HepG2 (cell line): ENCODE data around the gene TH. TPM values are rescaled to one million over a fixed set of nuclear protein-coding genes. Genes with fewer than 3 reads are reported as not detected.
A peak's percentile ranks its signal among the peaks of the same experiment; 100 is the strongest.

Experiments
- CHCHD3 ChIP-seq: sonication (generic); formaldehyde crosslinking; IDR thresholded peaks from 2 replicates; pipeline ENCODE4 v1.8.0; 2022; ENCODE audit warnings: mild to moderate bottlenecking, missing genetic modification reagents, moderate library complexity
- EEA1 ChIP-seq: sonication (generic); formaldehyde crosslinking; IDR thresholded peaks from 2 replicates; pipeline ENCODE4 v1.5.1; 2020; ENCODE audit warnings: mild to moderate bottlenecking, missing genetic modification reagents, borderline replicate concordance
- RNF2 ChIP-seq: fragments of 450-650 bp; conservative IDR thresholded peaks from 2 replicates; pipeline ENCODE4 v1.6.1; 2016; ENCODE audit warnings: low read depth
- SMAD9 ChIP-seq: sonication (generic); formaldehyde crosslinking; IDR thresholded peaks from 2 replicates; pipeline ENCODE4 v1.5.1; 2020; ENCODE audit warnings: mild to moderate bottlenecking, missing genetic modification reagents
- ZIK1 ChIP-seq: sonication (generic); formaldehyde crosslinking; IDR thresholded peaks from 2 replicates; pipeline ENCODE4 v1.5.0; 2020; ENCODE audit warnings: mild to moderate bottlenecking, low read depth, missing genetic modification reagents, borderline replicate concordance
- polyA plus RNA-seq, 8 experiments: library from polyadenylated mRNA; depleted of rRNA in 3 of 8; stranded (reverse) in 7 of 8; unstranded in 1 of 8; fragments of >200 nt; fragmentation: Illumina TruSeq in 4 of 8; extraction: Trizol in 4 of 8; gene quantifications; 2 replicates each; pipeline versions ENCODE4 v1.2.1 to v1.2.3, GENCODE V29; 2011 to 2016; ENCODE audit warnings: low read depth in 4 of 8, missing spikeins in 1 of 8, mixed read lengths in 1 of 8; ENCODE audit not compliant: insufficient read depth in 1 of 8
- total RNA-seq, 5 experiments: library from RNA; depleted of rRNA; stranded (reverse); fragments of >200 nt; fragmentation: Illumina TruSeq; extraction: Trizol; gene quantifications; 2 replicates each; pipeline ENCODE4 v1.2.3, GENCODE V29; 2016; ENCODE audit warnings: low read depth in 1 of 5
- TF ChIP-seq, protein P1 (sequence below): sonication (generic); formaldehyde crosslinking; IDR thresholded peaks from 2 replicates; pipeline ENCODE4 v1.4.0; 2020; ENCODE audit warnings: missing genetic modification reagents
- TF ChIP-seq, protein P2 (sequence below): sonication (generic); formaldehyde crosslinking; conservative IDR thresholded peaks from 2 replicates; pipeline ENCODE4 v1.4.0; 2020; ENCODE audit warnings: missing genetic modification reagents
- TF ChIP-seq, protein P3 (sequence below): IDR thresholded peaks from 2 replicates; pipeline ENCODE4 v1.6.1; 2016; ENCODE audit warnings: missing biosample characterization, missing genetic modification reagents, low read depth
- TF ChIP-seq, protein P4 (sequence below): sonication (generic); formaldehyde crosslinking; IDR thresholded peaks from 2 replicates; pipeline ENCODE4 v1.5.0; 2020; ENCODE audit warnings: missing genetic modification reagents

Gene TH
- total and polyA plus RNA-seq, 2 of the 13 experiments (the other 11 are each of a cell fraction or from before 2014, with no cell fraction given): 0.36 TPM; not detected in 1

DNA sequence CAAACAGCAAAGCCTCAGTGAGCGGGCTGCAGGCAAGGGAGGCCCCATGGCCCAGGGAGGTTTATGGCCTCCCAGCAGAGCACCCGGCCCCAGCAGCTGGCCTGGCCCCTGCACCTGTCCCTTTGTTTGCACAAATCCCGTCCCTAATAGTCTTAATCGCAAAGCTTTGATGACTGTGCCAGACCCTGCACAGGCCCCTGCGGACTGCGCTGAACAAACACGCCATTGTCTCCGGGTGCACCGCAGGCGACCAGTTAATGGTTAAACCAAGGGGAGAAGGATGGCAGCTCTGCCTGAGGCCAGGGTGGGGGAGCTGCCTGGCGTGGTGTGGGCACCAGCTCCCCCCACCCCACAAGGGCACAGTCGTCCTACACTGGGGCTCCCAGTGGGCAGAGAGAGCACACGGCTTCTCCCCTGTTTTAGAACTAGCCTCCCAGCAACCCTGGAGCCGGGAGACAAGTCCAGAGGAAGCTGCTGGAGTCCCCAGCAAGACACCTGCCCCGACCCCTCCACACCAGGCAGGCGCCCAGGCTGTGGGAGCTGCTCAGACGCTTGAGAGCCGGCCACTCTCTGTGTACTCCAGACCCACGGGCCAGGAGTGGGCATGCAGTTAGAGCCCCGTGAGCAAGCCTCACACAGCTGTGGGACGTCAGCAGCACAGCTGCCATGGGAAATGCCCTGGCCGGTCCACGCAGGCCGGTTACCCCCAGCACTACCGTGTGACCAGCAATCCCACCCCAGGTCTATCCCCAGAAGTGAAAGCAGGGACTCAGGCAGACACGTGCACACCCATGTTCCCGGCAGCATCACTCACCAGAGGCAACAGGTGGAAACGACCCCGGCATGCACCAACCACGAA lies 39.7 kb upstream of the TH start (continued):
- no peak; the same call in 1 of the 2 replicates for TF ChIP-seq ZIK1 (CRISPR knock-in tag)
- TF ChIP-seq SMAD9 (CRISPR knock-in tag): no peak
- TF ChIP-seq, protein P1, sequence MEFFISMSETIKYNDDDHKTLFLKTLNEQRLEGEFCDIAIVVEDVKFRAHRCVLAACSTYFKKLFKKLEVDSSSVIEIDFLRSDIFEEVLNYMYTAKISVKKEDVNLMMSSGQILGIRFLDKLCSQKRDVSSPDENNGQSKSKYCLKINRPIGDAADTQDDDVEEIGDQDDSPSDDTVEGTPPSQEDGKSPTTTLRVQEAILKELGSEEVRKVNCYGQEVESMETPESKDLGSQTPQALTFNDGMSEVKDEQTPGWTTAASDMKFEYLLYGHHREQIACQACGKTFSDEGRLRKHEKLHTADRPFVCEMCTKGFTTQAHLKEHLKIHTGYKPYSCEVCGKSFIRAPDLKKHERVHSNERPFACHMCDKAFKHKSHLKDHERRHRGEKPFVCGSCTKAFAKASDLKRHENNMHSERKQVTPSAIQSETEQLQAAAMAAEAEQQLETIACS: no peak
- TF ChIP-seq, protein P2, sequence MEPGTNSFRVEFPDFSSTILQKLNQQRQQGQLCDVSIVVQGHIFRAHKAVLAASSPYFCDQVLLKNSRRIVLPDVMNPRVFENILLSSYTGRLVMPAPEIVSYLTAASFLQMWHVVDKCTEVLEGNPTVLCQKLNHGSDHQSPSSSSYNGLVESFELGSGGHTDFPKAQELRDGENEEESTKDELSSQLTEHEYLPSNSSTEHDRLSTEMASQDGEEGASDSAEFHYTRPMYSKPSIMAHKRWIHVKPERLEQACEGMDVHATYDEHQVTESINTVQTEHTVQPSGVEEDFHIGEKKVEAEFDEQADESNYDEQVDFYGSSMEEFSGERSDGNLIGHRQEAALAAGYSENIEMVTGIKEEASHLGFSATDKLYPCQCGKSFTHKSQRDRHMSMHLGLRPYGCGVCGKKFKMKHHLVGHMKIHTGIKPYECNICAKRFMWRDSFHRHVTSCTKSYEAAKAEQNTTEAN: peak; percentile 85
- peak; percentile 68; the same call in 1 of the 2 replicates for TF ChIP-seq RNF2
- TF ChIP-seq, protein P3, sequence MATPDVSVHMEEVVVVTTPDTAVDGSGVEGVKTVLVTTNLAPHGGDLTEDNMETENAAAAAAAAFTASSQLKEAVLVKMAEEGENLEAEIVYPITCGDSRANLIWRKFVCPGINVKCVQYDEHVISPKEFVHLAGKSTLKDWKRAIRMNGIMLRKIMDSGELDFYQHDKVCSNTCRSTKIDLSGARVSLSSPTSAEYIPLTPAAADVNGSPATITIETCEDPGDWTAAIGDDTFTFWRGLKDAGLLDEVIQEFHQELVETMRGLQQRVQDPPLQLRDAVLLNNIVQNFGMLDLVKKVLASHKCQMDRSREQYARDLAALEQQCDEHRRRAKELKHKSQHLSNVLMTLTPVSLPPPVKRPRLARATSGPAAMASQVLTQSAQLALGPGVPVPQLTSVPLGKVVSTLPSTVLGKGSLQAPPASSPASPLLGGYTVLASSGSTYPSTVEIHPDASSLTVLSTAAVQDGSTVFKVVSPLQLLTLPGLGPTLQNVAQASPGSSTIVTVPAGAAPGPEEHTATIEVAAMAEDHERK (CRISPR knock-in tag): no peak; the same call in 1 of the 2 replicates
- no peak for TF ChIP-seq CHCHD3 (CRISPR knock-in tag)
- TF ChIP-seq, protein P4, sequence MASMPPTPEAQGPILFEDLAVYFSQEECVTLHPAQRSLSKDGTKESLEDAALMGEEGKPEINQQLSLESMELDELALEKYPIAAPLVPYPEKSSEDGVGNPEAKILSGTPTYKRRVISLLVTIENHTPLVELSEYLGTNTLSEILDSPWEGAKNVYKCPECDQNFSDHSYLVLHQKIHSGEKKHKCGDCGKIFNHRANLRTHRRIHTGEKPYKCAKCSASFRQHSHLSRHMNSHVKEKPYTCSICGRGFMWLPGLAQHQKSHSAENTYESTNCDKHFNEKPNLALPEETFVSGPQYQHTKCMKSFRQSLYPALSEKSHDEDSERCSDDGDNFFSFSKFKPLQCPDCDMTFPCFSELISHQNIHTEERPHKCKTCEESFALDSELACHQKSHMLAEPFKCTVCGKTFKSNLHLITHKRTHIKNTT: no peak
- TF ChIP-seq EEA1 (CRISPR knock-in tag): peak; percentile 58; the same call in 1 of the 2 replicates
